A673 (cell line): ENCODE data around the gene WDR27. TPM values are rescaled to one million over a fixed set of nuclear protein-coding genes. Genes with fewer than 3 reads are reported as not detected.

Source experiments
- BruUV-seq: library from RNA; stranded (reverse); fragments of 400-500 nt; replicated peaks from 2 replicates; lab custom pipeline; 2021; lab: Mats Ljungman, UMichigan
- CTCF ChIA-PET: fragments of 300-600 bp; sonication (Branson Sonifier 250); formaldehyde crosslinking; loops from one replicate; lab custom pipeline; 2022; ENCODE audit warnings: antibody characterized with exemption; lab: Charles Lee
- POLR2A ChIA-PET: fragments of 300-600 bp; sonication (Branson Sonifier 250); formaldehyde crosslinking; loops from one replicate; lab custom pipeline; 2022; ENCODE audit warnings: antibody characterized with exemption; ENCODE audit not compliant: low non-redundant PET; lab: Charles Lee
- DNase-seq: peaks from one replicate; pipeline ENCODE4 v3.0.0-alpha.2; 2015; ENCODE audit warnings: low spot score
- H3K27ac ChIP-seq: fragments of 200-600 bp; sonication (generic); 2 replicates; pipeline ENCODE4 v1.5.1; 2016; ENCODE audit warnings: mixed run types, low read depth, mild to moderate bottlenecking, mixed read lengths, antibody characterized with exemption, low read length; ENCODE audit not compliant: poor library complexity, severe bottlenecking
- H3K27me3 ChIP-seq: fragments of 200-600 bp; sonication (generic); replicated peaks from 2 replicates; pipeline ENCODE4 v1.6.1; 2017; ENCODE audit warnings: mixed run types, low read depth, mild to moderate bottlenecking, mixed read lengths, antibody characterized with exemption, low read length; ENCODE audit not compliant: insufficient read depth, poor library complexity
- H3K36me3 ChIP-seq: fragments of 200-600 bp; sonication (generic); 2 replicates; pipeline ENCODE4 v1.6.1; 2016; ENCODE audit warnings: mixed run types, mild to moderate bottlenecking, mixed read lengths, antibody characterized with exemption, low read length; ENCODE audit not compliant: insufficient read depth, poor library complexity, severe bottlenecking
- H3K4me1 ChIP-seq: fragments of 200-600 bp; sonication (generic); 2 replicates; pipeline ENCODE4 v1.6.1; 2017; ENCODE audit warnings: mixed run types, mild to moderate bottlenecking, mixed read lengths, antibody characterized with exemption, low read length; ENCODE audit not compliant: insufficient read depth, poor library complexity, severe bottlenecking
- H3K4me3 ChIP-seq: fragments of 200-600 bp; sonication (generic); 2 replicates; pipeline ENCODE4 v1.5.1; 2016; ENCODE audit warnings: low read depth, mixed run types, mild to moderate bottlenecking, mixed read lengths, low read length; ENCODE audit not compliant: poor library complexity, severe bottlenecking
- H3K9me3 ChIP-seq: fragments of 200-600 bp; sonication (generic); 2 replicates; pipeline ENCODE4 v1.6.1; 2016; ENCODE audit warnings: mixed run types, low read depth, mild to moderate bottlenecking, mixed read lengths, antibody characterized with exemption, low read length; ENCODE audit not compliant: poor library complexity, severe bottlenecking
- CTCF ChIP-seq: fragments of 300-800, 200-600 bp; sonication (generic); conservative IDR thresholded peaks from 2 replicates; pipeline ENCODE4 v1.5.1; 2017; ENCODE audit warnings: low read depth, mild to moderate bottlenecking, antibody characterized with exemption, low read length, moderate library complexity, mixed read lengths
- EZH2 ChIP-seq: fragments of 200-600 bp; sonication (generic); IDR thresholded peaks from 2 replicates; pipeline ENCODE4 v1.6.1; 2017; ENCODE audit warnings: borderline replicate concordance, low read depth, mild to moderate bottlenecking, mixed read lengths, antibody characterized with exemption, low read length; ENCODE audit not compliant: poor library complexity, severe bottlenecking
- intact Hi-C: fragments of 100-400 bp; cut with micrococcal nuclease; formaldehyde crosslinking; loops from one replicate; pipeline ENCODE4 v1.10.0; 2022; ENCODE audit not compliant: unreplicated experiment
- total RNA-seq: library from RNA; stranded (reverse); gene quantifications from 2 replicates; pipeline ENCODE4 v1.2.3, GENCODE V29; 2021

WDR27 gene
- total RNA-seq, 1 experiment from 2014 or later = 77.3 TPM

GRCh38 chr6:169620171-169621130, 81.4 kb downstream of the WDR27 start:
- Histone ChIP-seq H3K4me1 (no peaks in the 10 kb centered on the region), H3K4me3 (no peak overlapping the region), H3K9me3 (no peaks in the 10 kb centered on the region), H3K27me3 (no peaks in the 10 kb centered on the region), H3K36me3 (no peaks in the 10 kb centered on the region), H3K27ac (no peak overlapping the region)
- no TSS peak for BruUV-seq
- intact Hi-C loops = no loop called here
- ChIA-PET POLR2A (no interaction called here), CTCF (no interaction called here)
- no peak for DNase-seq
- TF ChIP-seq CTCF (no peak), EZH2 (no peak)

- intact Hi-C loops = no loop called here
- ChIA-PET CTCF (no interaction called here), POLR2A (no interaction called here)
- Histone ChIP-seq H3K27me3 (no peaks in the 10 kb centered on the region), H3K4me3 (no peak overlapping the region), H3K4me1 (no peaks in the 10 kb centered on the region), H3K36me3 (no peaks in the 10 kb centered on the region), H3K9me3 (no peaks in the 10 kb centered on the region), H3K27ac (no peak overlapping the region)
- no peak for DNase-seq
- TF ChIP-seq EZH2 (no peak), CTCF (no peak)
- BruUV-seq = no TSS peak
Measured at GRCh38 chr6:169619650-169620049, 82.2 kb downstream of the WDR27 start.

GRCh38 chr6:169618526-169619490, 83.0 kb downstream of the WDR27 start:
- no peak for DNase-seq
- Histone ChIP-seq H3K4me3 (no peak overlapping the region), H3K9me3 (no peaks in the 10 kb centered on the region), H3K36me3 (no peaks in the 10 kb centered on the region), H3K27me3 (no peaks in the 10 kb centered on the region), H3K4me1 (no peaks in the 10 kb centered on the region), H3K27ac (no peak overlapping the region)
- CTCF ChIA-PET = no interaction called here
- intact Hi-C loops = no loop called here
- POLR2A ChIA-PET = no interaction called here
- no TSS peak for BruUV-seq
- TF ChIP-seq CTCF = no peak
- no peak for TF ChIP-seq EZH2
